NK-92 treated with Interleukin-12 subunit alpha and Interleukin-12 subunit beta, amount 100 ng/mL, for 24 hours (cell line): ENCODE measurements around the gene ANGEL1.
A peak's percentile ranks its signal among the peaks of the same experiment; 100 is the strongest.

Experiments
- DNase-seq: peaks from one replicate; lab custom pipeline; 2025; lab: John Stamatoyannopoulos, UW

The ANGEL1 gene

DNA sequence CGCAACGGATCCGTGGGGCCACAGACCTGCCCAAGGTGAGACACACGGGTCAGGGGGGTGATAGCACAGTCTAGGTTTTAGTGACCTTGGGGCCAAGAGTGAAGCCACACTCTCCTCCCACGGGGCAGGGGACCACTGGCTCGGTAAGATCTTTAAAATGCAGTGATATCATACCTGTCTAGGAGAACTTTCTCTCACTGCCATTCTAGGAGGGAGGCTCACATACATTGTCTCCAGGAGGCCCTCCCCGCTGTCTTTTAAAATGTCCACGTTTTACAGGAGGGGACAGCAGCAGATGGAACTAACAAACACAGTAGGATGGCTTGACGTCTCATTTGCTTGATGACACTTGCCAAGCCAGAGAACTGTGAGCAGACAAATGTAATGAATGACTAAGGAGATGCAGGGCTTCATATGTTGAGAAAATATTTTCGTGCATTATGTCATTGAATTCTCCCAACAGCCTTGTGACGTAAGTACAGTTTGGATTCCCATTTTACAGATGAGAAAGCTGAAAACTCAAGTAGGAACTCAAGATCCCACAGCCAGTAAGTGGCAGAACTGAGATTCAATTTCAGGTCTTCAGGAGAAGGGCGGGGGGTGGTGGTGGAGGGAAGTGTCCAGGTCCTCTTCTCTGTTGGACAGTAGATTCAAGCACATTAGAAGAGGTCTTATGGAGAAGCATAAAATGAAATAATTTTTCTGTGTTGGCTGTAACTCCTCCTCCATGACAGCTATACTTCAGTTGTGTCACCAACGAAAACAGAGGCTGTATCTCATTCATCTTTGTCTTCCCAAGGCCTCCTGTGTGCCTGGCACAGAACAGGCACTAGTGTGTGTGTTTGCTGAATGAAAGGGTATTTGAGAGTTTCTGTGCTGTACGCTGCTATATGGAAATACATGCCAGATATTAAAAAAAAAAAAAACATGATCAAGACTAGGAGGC lies 49.3 kb downstream of the ANGEL1 start:
- no peak for DNase-seq

DNA sequence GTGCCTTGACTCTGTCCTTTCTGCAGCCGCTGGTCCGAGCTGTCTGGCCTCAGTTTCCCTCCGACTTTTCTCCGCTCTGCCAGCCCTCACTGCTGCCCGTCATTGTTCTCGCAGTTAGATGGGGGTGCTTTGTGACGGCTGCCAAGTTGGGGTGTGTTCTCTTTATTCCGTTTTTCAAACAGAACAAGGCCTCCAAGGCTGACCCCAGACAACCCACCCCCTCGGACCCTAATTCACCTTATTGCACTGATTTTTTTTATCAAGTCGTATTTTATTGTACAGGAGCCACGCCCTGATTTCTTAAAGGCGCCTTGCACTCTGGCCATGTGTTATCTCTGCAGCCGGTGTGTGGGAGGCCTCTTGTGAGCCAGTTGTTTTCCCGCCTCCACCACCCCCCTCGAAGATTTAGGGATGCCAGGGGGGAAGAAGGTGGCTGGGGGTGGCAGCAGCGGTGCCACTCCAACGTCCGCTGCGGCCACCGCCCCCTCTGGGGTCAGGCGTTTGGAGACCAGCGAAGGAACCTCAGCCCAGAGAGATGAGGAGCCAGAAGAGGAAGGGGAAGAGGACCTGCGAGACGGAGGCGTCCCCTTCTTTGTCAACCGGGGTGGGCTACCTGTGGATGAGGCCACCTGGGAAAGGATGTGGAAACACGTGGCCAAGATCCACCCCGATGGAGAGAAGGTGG lies 50.1 kb downstream of the ANGEL1 start:
- DNase-seq = no peak

DNA sequence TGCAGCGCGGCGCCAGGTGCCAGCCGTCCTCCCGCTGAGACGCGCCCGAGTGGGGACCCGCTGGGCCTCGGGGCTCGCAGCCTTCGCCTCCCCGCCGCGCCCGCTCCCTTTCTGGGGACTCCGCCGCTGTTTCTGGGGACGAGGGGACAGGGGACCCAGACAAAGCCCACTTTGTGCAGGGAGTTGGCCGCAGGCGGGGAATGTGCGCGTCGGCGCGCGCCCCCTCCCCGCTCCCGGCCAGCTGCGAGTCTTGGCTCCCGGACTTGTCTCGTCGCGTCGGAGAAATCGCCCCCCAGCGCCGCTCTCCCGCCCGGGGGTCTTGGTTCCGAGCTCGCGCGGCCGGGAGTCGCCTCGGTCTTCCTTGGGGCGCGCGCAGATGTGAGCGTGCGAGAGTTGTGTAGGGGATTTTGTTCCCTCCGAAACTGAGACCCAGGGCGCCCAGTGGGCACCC lies 50.7 kb downstream of the ANGEL1 start:
- DNase-seq = no peak

DNA sequence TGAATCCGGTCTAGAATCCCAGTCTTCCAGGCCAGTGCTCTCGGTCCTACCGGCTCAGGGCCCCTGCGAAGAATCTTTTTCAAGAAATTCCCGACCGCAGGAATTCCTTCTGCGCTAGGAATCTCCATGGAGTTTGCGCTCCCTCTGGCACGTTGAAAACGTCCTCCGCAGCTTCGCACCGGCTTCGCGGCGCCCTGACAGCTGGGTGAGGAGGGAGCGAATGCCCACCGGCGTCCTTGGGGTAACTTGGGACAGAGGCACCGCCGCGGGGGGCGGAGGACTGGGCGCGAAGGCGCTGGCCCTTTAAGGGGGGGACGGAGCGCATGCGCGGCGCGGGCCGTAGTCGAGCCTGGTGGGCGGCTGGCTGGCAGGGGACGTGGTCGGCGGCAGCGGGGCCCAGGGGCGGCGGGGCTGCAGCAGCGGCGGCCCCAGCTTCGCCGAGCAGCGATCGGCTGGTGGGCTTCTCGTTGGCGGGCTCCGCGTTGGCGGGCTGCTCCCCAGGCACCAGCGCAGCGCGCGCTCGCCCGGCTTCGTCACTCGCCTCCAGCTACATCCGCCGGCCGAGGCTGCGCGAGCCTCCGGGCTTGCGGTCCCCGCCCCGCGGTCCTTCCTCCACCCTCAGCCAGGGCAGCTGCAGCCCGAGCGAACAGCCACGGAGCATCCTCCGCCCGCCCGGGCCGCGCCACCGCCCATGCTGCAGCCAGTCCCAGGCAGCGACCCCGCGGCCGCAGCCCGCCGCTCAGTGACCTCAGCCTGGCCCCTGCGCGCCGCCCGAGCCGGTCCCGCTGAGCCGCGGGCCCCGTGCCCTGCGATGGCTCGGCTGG lies 51.3 kb downstream of the ANGEL1 start, which contains the start of gene VASH1:
VASH1 (plus strand) TSS at position 333 of the 824 bp plus-strand sequence. CDS start 1,354 bp downstream, outside the sequence.
- peak; percentile 24 for DNase-seq

DNA sequence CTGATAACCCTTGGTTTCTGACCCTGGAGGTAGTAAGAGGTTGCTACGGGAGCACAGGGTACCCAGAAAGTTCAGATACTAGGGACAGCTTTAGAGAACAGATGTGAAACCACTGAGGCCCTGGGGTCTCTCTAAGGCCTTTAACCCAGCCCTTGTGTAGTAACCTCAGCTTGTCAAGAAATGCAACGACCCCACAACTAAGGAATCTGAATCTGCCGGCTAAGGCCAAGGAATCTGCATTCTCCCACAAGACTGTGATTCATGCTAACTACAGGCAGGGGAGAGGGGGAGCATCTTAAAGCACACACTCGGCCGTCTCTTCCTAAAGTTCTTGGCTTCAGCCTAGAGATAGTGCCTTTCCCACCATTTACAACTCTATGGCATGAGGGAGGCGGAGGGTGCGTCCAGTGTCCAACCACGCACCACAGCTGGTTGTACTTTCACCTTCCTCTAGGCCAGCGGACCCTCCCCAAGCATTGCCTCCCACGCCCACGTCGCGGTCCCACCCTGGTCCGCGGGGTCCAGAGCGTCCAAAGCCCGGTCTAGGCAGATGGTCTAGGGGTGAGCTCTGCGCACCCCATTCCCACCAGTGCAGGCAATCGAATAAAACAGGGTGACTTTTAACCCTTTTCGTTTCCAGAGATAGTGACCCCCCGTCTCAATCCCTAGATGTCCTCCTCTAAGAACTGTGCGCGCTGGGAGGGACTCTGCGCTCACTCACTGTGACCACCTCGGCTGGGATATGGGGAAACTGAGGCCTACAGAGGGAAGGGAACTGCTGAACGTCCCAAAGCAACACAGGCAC lies 52.1 kb downstream of the ANGEL1 start:
- no peak for DNase-seq

DNA sequence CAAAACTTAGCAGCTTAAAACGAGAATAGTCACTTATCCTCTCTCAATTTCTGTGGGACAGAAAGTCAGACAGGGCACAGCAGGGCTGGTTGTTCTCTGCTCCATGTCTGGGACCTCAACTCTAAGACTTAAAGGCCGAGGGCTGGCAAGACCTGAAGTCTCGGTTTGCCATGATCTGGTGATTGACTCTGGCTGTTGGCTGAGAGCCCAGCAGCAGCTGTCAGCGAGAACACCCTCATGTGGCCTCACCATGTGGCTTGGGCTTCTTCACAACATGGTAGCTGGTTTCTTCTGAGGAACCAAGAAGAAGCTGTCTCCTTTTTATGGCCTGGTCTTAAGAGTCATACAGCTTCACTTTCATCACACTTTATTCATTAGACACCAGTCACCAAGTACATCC lies 53.1 kb downstream of the ANGEL1 start:
- DNase-seq = no peak

DNA sequence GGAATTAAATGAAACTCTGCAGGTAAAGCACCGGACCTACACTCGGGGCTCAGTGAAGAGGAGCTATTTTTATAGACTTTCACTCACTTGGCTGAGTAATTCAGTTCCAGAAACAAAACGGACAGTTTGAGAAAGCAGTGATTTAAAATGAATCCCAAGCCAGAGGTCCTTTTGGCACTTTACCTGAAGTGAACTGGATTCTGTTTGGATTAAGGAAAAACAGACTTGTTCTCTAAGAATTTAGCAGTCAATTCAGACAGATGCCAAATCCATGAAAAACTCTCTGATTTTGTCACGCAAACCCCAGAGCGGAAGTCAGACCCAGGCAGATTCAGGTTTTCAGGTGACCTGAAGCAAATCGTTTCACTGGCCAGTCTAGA lies 56.3 kb downstream of the ANGEL1 start:
- DNase-seq = no peak

DNA sequence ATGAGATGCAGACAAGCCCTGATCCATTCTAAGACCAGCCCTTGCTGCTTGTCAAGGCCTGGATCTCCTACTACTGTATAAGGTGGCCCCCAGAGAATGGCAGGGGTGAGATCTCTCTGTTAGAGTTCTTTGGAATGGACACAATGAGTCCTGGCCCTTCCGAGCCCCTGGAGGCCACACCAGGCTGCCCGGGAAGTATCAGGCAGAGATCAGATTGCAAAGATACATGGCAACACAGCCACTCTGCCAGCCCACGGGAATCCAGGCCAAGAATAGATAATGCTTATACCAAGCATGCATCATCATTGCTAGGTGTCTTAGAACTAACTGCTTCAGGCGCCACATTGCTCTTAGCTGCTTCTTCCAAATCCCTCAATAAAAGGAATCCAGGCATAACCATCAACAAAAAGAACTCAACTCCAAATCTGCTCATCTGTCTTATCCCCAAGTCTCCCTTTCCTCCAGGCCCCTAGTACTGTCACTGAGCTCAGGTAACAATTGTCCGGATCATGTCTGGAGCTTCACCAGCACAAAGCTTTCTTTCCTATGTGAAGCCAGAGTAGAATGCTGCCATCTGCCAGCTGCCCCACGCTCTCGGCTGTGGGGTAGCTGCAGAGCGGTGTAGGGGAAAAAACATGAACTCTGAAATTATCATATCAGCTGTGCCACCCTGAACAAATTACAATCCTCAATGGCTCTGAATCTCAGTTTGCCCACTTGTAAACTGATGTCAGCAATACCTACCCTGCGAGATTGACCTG lies 56.9 kb downstream of the ANGEL1 start:
- no peak for DNase-seq

DNA sequence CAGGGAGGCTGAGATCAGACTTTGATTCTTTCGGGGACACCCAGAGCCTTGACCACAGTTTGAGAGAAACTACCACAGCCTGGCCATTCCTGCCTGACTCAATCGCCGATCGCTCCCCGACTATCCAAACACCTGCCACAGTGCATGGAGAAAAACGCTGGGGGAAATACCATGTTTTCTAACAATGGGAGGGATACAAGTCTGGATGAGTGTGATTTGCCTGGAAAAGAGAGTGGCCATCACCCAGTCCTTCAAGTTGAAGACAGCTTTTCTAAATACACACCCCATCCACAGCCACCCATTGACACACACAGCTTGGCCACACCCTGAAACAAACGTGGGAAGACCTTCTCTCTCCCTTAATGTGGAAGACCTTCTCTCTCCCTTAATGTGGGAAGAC lies 58.1 kb downstream of the ANGEL1 start:
- no peak for DNase-seq

DNA sequence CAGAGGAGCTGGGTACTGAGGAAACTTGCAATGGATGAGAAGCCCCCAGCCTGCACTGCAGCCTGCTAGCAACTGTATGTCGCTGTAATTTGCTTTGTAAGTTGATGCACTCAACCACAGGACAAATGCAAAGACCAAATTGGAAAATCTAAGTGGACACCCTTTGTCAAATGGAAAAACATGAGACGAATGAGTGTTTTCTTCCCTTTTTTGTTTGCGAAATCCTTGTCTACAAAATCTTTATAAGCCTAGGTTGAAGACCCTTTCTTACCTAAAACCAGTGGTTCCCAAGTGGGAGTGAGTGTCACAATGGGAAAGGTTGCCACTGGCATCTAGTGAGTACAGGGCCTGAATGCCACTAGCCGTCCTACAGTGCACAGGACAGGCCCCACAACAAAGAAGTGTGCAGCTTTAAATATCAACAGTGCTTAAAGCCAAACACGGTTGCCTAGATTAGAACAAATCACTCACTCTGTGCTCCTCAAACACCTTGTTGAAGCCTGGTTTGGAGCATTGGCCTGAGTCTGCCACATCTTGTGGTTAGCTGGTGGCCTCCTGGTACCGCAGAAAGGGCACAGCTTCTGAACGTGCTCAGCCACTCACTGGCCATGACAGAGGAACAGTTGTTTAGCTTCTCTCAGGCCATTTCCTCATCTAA lies 59.0 kb downstream of the ANGEL1 start:
- no peak for DNase-seq

DNA sequence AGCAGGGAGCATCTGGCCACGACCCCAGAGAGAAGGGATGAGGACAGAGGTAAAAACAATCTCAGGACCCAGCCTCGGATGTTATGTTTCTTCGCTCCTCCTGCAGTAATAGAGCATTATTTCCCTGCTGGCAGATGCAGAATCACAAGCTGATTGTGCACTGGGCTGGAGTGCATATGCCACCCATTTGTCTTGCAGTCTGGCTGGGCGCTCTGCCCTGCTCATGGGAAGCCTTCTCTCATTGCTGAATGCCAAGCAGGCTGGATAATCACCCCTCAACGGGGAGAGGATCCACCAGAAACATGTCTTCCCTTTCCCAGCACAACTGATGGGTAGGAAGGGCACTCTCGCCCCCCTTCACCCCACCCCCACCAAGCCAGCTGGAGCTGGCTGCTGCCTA lies 59.9 kb downstream of the ANGEL1 start:
- no peak for DNase-seq

DNA sequence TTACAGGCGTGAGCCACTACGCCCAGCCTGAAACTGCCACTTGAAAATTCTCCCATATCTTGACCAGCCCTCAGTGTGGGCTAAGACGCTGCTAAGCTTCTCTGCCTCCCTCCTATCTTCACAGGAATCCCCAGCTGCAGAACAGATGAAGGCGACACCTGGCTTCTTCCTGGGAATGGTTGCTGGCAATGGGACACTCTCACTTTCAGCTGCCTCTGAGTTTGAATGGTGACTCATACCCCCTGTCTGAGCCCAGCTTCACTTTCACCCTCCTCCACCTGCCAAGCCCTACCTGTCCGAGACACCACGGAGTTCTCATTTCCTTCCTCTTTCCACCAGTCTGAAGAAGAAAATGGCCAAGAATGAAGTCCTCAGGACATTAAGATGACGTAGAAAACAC lies 69.7 kb downstream of the ANGEL1 start:
- no peak for DNase-seq

DNA sequence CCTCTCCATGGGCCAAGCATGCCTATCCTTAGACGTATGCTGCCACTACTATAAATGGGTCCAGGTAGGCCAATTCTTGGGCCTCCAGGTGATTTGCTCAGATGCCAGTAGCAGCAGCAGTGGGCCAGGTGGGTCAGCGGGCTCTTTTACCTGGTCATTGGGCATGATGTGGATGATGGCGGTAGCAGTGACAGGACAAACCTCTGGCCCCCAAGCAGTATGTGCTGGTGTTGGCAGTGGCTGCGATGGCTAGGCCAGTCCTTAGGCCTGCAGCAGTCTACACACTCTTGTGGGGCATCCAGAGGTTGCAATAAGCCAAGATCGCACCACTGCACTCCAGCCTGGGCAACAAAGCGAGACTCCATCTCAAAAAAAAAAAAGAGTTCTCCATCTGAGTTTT lies 70.5 kb downstream of the ANGEL1 start:
- DNase-seq = no peak

DNA sequence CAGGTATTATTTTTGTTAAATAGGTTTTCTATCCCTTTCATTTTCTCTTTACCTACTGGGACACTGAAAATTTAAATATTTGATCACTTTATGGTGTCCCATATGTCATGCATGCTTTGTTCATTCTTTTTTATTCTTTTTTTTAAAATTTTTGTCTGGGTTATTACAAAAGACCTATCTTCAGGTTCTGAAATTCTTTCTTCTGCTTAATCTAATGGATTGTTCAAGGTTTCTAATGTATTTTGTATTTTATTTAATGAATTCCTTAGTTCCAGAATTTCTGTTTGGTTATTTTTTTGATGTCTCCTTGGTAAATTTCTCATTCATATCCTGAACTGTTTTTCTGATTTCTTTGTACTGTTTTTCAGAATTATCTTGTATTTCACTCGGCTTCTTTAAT lies 71.6 kb downstream of the ANGEL1 start:
- no peak for DNase-seq
